Measurements from ENCODE around the gene P2RY2. TPM values are rescaled to one million over a fixed set of nuclear protein-coding genes. Genes with fewer than 3 reads are reported as not detected.

The P2RY2 gene
- total RNA-seq, 1 experiment from 2014 or later = 0.26 TPM

GRCh38 chr11:73218830-73219215 is 742 bp downstream of the P2RY2 start:
- Mint-ChIP-seq H3K27me3 (ENCODE audit: low read depth) (peaks cover 72% of the 10 kb centered on the region), H3K9me3 (no peaks in the 10 kb centered on the region), H3K4me1 (peaks cover 12 to 16% of the 10 kb centered on the region in 2 experiments), H3K36me3 (ENCODE audit: insufficient read depth in 1 of 3, low read depth in 3 of 3) (no peaks in the 10 kb centered on the region), H3K4me3 (peak overlapping the region; percentile 68 to 88), H3K27ac (no peak overlapping the region)
- Histone ChIP-seq H3K79me1 (ENCODE audit: insufficient read depth, low read depth, low read length, poor library complexity, severe bottlenecking) (no peaks in the 10 kb centered on the region), H2BK20ac (ENCODE audit: low read depth, low read length, poor library complexity, severe bottlenecking) (no peak overlapping the region), H3K56ac (ENCODE audit: insufficient read length, low read depth, low read length) (no peak overlapping the region), H2BK120ac (ENCODE audit: low read depth, low read length, poor library complexity, severe bottlenecking) (no peak overlapping the region), H2AFZ (ENCODE audit: low read length) (no peak overlapping the region), H3K4me1 (ENCODE audit: insufficient read depth, low read length) (no peaks in the 10 kb centered on the region), H4K5ac (ENCODE audit: insufficient read length, low read depth, low read length) (no peak overlapping the region), H2AK5ac (ENCODE audit: insufficient read length, low read length) (no peak overlapping the region), H3K23me2 (ENCODE audit: insufficient read length, low read depth, low read length, poor library complexity, severe bottlenecking) (peaks cover 4% of the 10 kb centered on the region), H3K4ac (ENCODE audit: low read depth, low read length) (no peak overlapping the region), H4K8ac (replicated peaks; ENCODE audit: insufficient read length, low read depth, low read length) (no peak overlapping the region), H3K23ac (ENCODE audit: insufficient read length, low read depth, low read length) (no peak overlapping the region), H3K27me3 (ENCODE audit: insufficient read depth, low read length) (peaks cover 7% of the 10 kb centered on the region; the same call in 1 of the 2 replicates), H3K18ac (ENCODE audit: insufficient read length, low read depth, low read length) (no peak overlapping the region), H3K79me2 (ENCODE audit: insufficient read depth, low read length) (no peaks in the 10 kb centered on the region), H3K27ac (ENCODE audit: insufficient read length, low read depth, low read length) (no peak overlapping the region), H3K4me2 (ENCODE audit: insufficient read depth, insufficient read length, low read length) (peak overlapping the region; percentile 51), H2BK5ac (ENCODE audit: insufficient read length, low read length) (no peak overlapping the region), H2BK15ac (ENCODE audit: low read depth, low read length) (no peak overlapping the region), H3K9ac (ENCODE audit: extremely low read depth, insufficient read length, low read length) (no peak overlapping the region), H3K9me3 (ENCODE audit: control insufficient read depth, low read depth, low read length) (no peaks in the 10 kb centered on the region), H4K91ac (ENCODE audit: insufficient read length, low read depth, low read length) (no peak overlapping the region), H2BK12ac (ENCODE audit: insufficient read length, low read depth, low read length) (no peak overlapping the region), H4K20me1 (ENCODE audit: control insufficient read depth, insufficient read depth, insufficient read length) (no peaks in the 10 kb centered on the region), H3K14ac (ENCODE audit: insufficient read depth, low read length) (no peak overlapping the region), H3T11ph (ENCODE audit: low read length) (no peak overlapping the region)
- TF ChIP-seq, protein P1, sequence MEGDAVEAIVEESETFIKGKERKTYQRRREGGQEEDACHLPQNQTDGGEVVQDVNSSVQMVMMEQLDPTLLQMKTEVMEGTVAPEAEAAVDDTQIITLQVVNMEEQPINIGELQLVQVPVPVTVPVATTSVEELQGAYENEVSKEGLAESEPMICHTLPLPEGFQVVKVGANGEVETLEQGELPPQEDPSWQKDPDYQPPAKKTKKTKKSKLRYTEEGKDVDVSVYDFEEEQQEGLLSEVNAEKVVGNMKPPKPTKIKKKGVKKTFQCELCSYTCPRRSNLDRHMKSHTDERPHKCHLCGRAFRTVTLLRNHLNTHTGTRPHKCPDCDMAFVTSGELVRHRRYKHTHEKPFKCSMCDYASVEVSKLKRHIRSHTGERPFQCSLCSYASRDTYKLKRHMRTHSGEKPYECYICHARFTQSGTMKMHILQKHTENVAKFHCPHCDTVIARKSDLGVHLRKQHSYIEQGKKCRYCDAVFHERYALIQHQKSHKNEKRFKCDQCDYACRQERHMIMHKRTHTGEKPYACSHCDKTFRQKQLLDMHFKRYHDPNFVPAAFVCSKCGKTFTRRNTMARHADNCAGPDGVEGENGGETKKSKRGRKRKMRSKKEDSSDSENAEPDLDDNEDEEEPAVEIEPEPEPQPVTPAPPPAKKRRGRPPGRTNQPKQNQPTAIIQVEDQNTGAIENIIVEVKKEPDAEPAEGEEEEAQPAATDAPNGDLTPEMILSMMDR (conservative IDR thresholded peaks at IDR 0.05) = no peak
- no peak for DNase-seq
- WGBS (ENCODE audit: extremely low coverage, insufficient read length, low lambda C conversion rate) = no CpG with 5 or more reads among the region's 9 CpGs
